ENCODE data around the gene ADAMTS1.
A peak's percentile ranks its signal among the peaks of the same experiment; 100 is the strongest.

Gene ADAMTS1

GRCh38 chr21:26842974-26843932 is 2.0 kb downstream of the ADAMTS1 start (continued):
- TF ChIP-seq ZNF280D (tag by site-specific recombination; IDR thresholded peaks at IDR 0.05) (no peak), ZNF768 (tag by site-specific recombination; IDR thresholded peaks at IDR 0.05) (no peak), ZSCAN23 (tag by site-specific recombination; IDR thresholded peaks at IDR 0.05) (0 out of 2 replicates have a peak, but pooled peaks have one; percentile 18), HIC1 (tag by site-specific recombination; IDR thresholded peaks at IDR 0.05) (peak; percentile 86), YY1 (tag by site-specific recombination; IDR thresholded peaks at IDR 0.05) (peak; percentile 44; the same call in 1 of the 2 replicates), ZNF560 (tag by site-specific recombination; IDR thresholded peaks at IDR 0.05; ENCODE audit: borderline replicate concordance) (no peak), ZNF600 (tag by site-specific recombination; IDR thresholded peaks at IDR 0.05) (peak; percentile 83), ZBTB10 (tag by site-specific recombination; IDR thresholded peaks at IDR 0.05) (peak; percentile 67), ZBTB17 (tag by site-specific recombination; IDR thresholded peaks at IDR 0.05) (no peak; the same call in none of the 2 replicates), ZBTB11 (tag by site-specific recombination; conservative IDR thresholded peaks at IDR 0.05; ENCODE audit: low read depth) (peak; percentile 33), TRIM28 (IDR thresholded peaks at IDR 0.05; ENCODE audit: borderline replicate concordance, low read length) (no peak), ZNF350 (tag by site-specific recombination; IDR thresholded peaks at IDR 0.05) (no peak), ZNF621 (tag by site-specific recombination; IDR thresholded peaks at IDR 0.05) (no peak), PRDM10 (tag by site-specific recombination; IDR thresholded peaks at IDR 0.05) (peak; percentile 83), ZNF76 (tag by site-specific recombination; IDR thresholded peaks at IDR 0.05; ENCODE audit: borderline replicate concordance, low read depth) (peak; percentile 34; the same call in 1 of the 2 replicates), ZNF654 (tag by site-specific recombination; IDR thresholded peaks at IDR 0.05; ENCODE audit: low read depth) (no peak), ZSCAN4 (tag by site-specific recombination; IDR thresholded peaks at IDR 0.05) (peak; percentile 29; the same call in 1 of the 2 replicates), ZNF2 (tag by site-specific recombination; IDR thresholded peaks at IDR 0.05) (peak; percentile 40; the same call in 1 of the 2 replicates), SCRT2 (tag by site-specific recombination; IDR thresholded peaks at IDR 0.05) (peak; percentile 53), ZNF677 (tag by site-specific recombination; IDR thresholded peaks at IDR 0.05) (no peak), ZNF426 (tag by site-specific recombination; IDR thresholded peaks at IDR 0.05) (no peak)

Data from HEK293 (cell line).